ENCODE results near the gene SSUH2. TPM values are rescaled to one million over a fixed set of nuclear protein-coding genes. Genes with fewer than 3 reads are reported as not detected.

SSUH2 gene
- total and polyA plus RNA-seq, 2 of the 13 experiments (the other 11 are each of a cell fraction or from before 2014, with no cell fraction given): 38.1 to 136 TPM

DNA sequence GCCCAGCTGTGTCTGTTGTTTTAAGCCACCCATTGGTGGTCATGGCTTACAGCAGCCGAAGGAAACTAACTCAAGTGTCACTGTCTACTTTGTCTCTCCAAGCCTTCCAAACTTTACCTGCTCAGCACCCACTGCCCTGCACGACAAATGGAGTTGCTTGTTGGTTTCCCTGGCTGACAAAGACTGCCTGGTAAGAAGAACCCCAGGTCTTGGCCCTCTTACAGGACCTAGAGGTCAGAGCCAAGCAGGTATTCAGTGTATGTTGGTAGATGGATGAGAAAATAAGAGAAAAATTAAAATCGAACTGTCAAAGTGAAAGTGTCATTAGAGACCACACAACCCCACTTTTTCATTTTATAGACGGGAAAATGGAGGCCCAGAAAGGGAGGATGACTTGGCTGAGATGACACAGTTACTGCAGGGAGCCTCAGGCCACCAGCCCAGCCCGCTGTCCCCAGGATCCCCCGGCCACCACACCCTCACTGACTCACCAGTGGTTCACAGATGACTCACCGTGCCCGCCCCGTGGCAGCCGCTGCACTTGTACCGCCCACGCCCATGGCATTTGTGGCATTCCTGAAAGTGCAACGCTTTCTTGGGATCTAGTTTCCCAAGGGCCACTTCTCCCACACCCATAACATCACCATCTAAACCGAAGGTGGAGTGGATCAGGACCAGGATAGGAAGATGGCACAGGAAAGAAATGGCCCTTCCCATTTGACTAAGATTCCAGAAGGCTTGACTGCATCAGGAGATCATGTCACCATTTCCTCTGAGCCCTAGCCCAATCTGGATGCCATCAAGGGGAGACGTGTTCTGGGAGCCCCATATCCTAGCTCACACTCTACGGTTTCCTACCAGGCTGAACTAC lies 15.2 kb downstream of the SSUH2 start (continued):
- TF ChIP-seq, protein P1, sequence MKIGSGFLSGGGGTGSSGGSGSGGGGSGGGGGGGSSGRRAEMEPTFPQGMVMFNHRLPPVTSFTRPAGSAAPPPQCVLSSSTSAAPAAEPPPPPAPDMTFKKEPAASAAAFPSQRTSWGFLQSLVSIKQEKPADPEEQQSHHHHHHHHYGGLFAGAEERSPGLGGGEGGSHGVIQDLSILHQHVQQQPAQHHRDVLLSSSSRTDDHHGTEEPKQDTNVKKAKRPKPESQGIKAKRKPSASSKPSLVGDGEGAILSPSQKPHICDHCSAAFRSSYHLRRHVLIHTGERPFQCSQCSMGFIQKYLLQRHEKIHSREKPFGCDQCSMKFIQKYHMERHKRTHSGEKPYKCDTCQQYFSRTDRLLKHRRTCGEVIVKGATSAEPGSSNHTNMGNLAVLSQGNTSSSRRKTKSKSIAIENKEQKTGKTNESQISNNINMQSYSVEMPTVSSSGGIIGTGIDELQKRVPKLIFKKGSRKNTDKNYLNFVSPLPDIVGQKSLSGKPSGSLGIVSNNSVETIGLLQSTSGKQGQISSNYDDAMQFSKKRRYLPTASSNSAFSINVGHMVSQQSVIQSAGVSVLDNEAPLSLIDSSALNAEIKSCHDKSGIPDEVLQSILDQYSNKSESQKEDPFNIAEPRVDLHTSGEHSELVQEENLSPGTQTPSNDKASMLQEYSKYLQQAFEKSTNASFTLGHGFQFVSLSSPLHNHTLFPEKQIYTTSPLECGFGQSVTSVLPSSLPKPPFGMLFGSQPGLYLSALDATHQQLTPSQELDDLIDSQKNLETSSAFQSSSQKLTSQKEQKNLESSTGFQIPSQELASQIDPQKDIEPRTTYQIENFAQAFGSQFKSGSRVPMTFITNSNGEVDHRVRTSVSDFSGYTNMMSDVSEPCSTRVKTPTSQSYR (CRISPR knock-in tag; IDR thresholded peaks at IDR 0.05; ENCODE audit: borderline replicate concordance): no peak
- TF ChIP-seq SIN3A (IDR thresholded peaks at IDR 0.05; ENCODE audit: borderline replicate concordance, low read depth, low read length): no peak
- peak; percentile 96 for TF ChIP-seq FOSL2 (CRISPR knock-in tag; IDR thresholded peaks at IDR 0.05)
- TF ChIP-seq, protein P2, sequence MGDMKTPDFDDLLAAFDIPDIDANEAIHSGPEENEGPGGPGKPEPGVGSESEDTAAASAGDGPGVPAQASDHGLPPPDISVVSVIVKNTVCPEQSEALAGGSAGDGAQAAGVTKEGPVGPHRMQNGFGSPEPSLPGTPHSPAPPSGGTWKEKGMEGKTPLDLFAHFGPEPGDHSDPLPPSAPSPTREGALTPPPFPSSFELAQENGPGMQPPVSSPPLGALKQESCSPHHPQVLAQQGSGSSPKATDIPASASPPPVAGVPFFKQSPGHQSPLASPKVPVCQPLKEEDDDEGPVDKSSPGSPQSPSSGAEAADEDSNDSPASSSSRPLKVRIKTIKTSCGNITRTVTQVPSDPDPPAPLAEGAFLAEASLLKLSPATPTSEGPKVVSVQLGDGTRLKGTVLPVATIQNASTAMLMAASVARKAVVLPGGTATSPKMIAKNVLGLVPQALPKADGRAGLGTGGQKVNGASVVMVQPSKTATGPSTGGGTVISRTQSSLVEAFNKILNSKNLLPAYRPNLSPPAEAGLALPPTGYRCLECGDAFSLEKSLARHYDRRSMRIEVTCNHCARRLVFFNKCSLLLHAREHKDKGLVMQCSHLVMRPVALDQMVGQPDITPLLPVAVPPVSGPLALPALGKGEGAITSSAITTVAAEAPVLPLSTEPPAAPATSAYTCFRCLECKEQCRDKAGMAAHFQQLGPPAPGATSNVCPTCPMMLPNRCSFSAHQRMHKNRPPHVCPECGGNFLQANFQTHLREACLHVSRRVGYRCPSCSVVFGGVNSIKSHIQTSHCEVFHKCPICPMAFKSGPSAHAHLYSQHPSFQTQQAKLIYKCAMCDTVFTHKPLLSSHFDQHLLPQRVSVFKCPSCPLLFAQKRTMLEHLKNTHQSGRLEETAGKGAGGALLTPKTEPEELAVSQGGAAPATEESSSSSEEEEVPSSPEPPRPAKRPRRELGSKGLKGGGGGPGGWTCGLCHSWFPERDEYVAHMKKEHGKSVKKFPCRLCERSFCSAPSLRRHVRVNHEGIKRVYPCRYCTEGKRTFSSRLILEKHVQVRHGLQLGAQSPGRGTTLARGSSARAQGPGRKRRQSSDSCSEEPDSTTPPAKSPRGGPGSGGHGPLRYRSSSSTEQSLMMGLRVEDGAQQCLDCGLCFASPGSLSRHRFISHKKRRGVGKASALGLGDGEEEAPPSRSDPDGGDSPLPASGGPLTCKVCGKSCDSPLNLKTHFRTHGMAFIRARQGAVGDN (CRISPR knock-in tag; IDR thresholded peaks at IDR 0.05): peak; percentile 35; the same call in 1 of the 2 replicates
- peak; percentile 56 for TF ChIP-seq TEAD3 (CRISPR knock-in tag; optimal IDR thresholded peaks at IDR 0.05; ENCODE audit: borderline replicate concordance)
- TF ChIP-seq ZNF160 (CRISPR knock-in tag; IDR thresholded peaks at IDR 0.05): no peak
- no peak for TF ChIP-seq MAZ (IDR thresholded peaks at IDR 0.05; ENCODE audit: borderline replicate concordance, low read depth, low read length)
- no peak for TF ChIP-seq MAZ (CRISPR knock-in tag; IDR thresholded peaks at IDR 0.05; ENCODE audit: low read depth)
- no peak for TF ChIP-seq MYNN (CRISPR knock-in tag; IDR thresholded peaks at IDR 0.05; ENCODE audit: low read depth)
- TF ChIP-seq KLF12 (CRISPR knock-in tag; IDR thresholded peaks at IDR 0.05; ENCODE audit: borderline replicate concordance): no peak
- TF ChIP-seq TGIF2 (CRISPR knock-in tag; IDR thresholded peaks at IDR 0.05): no peak
- TF ChIP-seq RARG (CRISPR knock-in tag; IDR thresholded peaks at IDR 0.05; ENCODE audit: low read depth): no peak
- TF ChIP-seq, protein P3, sequence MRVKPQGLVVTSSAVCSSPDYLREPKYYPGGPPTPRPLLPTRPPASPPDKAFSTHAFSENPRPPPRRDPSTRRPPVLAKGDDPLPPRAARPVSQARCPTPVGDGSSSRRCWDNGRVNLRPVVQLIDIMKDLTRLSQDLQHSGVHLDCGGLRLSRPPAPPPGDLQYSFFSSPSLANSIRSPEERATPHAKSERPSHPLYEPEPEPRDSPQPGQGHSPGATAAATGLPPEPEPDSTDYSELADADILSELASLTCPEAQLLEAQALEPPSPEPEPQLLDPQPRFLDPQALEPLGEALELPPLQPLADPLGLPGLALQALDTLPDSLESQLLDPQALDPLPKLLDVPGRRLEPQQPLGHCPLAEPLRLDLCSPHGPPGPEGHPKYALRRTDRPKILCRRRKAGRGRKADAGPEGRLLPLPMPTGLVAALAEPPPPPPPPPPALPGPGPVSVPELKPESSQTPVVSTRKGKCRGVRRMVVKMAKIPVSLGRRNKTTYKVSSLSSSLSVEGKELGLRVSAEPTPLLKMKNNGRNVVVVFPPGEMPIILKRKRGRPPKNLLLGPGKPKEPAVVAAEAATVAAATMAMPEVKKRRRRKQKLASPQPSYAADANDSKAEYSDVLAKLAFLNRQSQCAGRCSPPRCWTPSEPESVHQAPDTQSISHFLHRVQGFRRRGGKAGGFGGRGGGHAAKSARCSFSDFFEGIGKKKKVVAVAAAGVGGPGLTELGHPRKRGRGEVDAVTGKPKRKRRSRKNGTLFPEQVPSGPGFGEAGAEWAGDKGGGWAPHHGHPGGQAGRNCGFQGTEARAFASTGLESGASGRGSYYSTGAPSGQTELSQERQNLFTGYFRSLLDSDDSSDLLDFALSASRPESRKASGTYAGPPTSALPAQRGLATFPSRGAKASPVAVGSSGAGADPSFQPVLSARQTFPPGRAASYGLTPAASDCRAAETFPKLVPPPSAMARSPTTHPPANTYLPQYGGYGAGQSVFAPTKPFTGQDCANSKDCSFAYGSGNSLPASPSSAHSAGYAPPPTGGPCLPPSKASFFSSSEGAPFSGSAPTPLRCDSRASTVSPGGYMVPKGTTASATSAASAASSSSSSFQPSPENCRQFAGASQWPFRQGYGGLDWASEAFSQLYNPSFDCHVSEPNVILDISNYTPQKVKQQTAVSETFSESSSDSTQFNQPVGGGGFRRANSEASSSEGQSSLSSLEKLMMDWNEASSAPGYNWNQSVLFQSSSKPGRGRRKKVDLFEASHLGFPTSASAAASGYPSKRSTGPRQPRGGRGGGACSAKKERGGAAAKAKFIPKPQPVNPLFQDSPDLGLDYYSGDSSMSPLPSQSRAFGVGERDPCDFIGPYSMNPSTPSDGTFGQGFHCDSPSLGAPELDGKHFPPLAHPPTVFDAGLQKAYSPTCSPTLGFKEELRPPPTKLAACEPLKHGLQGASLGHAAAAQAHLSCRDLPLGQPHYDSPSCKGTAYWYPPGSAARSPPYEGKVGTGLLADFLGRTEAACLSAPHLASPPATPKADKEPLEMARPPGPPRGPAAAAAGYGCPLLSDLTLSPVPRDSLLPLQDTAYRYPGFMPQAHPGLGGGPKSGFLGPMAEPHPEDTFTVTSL (CRISPR knock-in tag; IDR thresholded peaks at IDR 0.05; ENCODE audit: borderline replicate concordance): no peak
- TF ChIP-seq ZNF570 (CRISPR knock-in tag; IDR thresholded peaks at IDR 0.05; ENCODE audit: borderline replicate concordance): no peak

Measured in HepG2 (cell line).